ENCODE data around the gene HJV. TPM values are rescaled to one million over a fixed set of nuclear protein-coding genes. Genes with fewer than 3 reads are reported as not detected.
"Not testable (repeated sequence)": the region's sequence is repeated elsewhere in the genome, so short reads cannot be mapped to it uniquely, and the experiment has no call there.

The HJV gene
- total and polyA plus RNA-seq, 2 of the 13 experiments (the other 11 are each of a cell fraction or from before 2014, with no cell fraction given): 0.18 TPM; not detected in 1

DNA sequence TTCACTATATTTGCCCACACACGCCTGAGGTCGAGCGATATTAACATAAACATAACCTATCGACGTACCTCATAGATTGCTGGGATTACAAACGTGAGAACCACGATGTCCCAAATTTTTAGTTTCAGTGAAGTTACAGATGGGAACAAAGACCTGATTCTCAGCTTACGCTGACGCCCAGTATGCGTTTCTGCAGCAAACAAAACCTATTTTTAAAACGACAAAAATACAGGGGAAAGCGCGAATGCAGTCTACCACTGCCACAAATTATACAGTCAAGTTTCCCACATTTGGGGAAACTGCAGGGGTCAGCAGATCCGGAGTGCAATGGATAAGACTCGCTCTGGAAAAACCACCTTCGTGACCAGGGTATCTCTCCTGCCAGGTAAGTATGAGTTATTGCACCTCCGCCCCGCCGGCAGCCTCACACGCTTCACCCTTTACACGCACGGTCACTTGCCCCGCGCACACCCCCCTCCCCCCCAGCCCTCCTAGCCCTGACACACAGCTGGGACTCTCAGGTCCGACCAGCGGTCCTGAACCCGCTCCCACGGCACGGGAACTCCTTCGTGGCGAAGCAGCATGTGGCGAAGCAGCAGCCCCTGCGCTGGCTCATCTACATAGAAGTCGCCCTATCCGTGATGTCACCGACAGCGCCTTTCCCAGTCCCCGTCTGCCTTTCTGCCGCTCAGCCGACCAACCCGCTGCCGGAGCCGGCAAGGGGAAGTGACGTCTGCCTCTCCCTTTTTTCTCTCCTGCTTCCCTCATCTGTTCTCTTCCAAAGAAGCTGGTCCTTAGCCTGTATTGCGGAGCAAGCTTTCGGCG, 30.5 kb upstream of the HJV start (continued):
- TF ChIP-seq SNAPC2 (CRISPR knock-in tag; IDR thresholded peaks at IDR 0.05) (peak; percentile 100), JUNB (CRISPR knock-in tag; IDR thresholded peaks at IDR 0.05; ENCODE audit: borderline replicate concordance) (peak; percentile 82), ZNF180 (CRISPR knock-in tag; IDR thresholded peaks at IDR 0.05; ENCODE audit: borderline replicate concordance, low read depth) (peak; percentile 83; the same call in 1 of the 2 replicates), ZNF253 (CRISPR knock-in tag; IDR thresholded peaks at IDR 0.05; ENCODE audit: borderline replicate concordance) (peak; percentile 67; the same call in 1 of the 2 replicates), MAZ (IDR thresholded peaks at IDR 0.05; ENCODE audit: borderline replicate concordance, low read depth, low read length) (peak; percentile 74), POLR2A (IDR thresholded peaks at IDR 0.05; ENCODE audit: insufficient read depth in 1 of 2, low read depth in 2 of 2, low read length in 2 of 2) (peak; percentile 99 to 100), REPIN1 (CRISPR knock-in tag; IDR thresholded peaks at IDR 0.05; ENCODE audit: borderline replicate concordance, low read depth) (peak; percentile 96), SP4 (CRISPR knock-in tag; IDR thresholded peaks at IDR 0.05) (peak; percentile 74; the same call in 1 of the 2 replicates), ZBTB38 (CRISPR knock-in tag; IDR thresholded peaks at IDR 0.05) (peak; percentile 59), REL (CRISPR knock-in tag; conservative IDR thresholded peaks at IDR 0.05) (peak; percentile 84), ZNF766 (CRISPR knock-in tag; IDR thresholded peaks at IDR 0.05; ENCODE audit: borderline replicate concordance) (peak; percentile 79; the same call in 1 of the 2 replicates), HES4 (CRISPR knock-in tag; IDR thresholded peaks at IDR 0.05; ENCODE audit: borderline replicate concordance) (0 out of 2 replicates have a peak, but pooled peaks have one; percentile 55), JUND (CRISPR knock-in tag; IDR thresholded peaks at IDR 0.05) (peak; percentile 62; the same call in 1 of the 2 replicates), GLI4 (CRISPR knock-in tag; IDR thresholded peaks at IDR 0.05; ENCODE audit: borderline replicate concordance) (peak; percentile 85), ZNF878 (CRISPR knock-in tag; IDR thresholded peaks at IDR 0.05) (peak; percentile 73), YEATS4 (CRISPR knock-in tag; IDR thresholded peaks at IDR 0.05; ENCODE audit: borderline replicate concordance) (peak; percentile 74; the same call in 1 of the 2 replicates)
- TF ChIP-seq MAZ (CRISPR knock-in tag; IDR thresholded peaks at IDR 0.05; ENCODE audit: low read depth): not testable (repeated sequence)
- TF ChIP-seq, protein P1, sequence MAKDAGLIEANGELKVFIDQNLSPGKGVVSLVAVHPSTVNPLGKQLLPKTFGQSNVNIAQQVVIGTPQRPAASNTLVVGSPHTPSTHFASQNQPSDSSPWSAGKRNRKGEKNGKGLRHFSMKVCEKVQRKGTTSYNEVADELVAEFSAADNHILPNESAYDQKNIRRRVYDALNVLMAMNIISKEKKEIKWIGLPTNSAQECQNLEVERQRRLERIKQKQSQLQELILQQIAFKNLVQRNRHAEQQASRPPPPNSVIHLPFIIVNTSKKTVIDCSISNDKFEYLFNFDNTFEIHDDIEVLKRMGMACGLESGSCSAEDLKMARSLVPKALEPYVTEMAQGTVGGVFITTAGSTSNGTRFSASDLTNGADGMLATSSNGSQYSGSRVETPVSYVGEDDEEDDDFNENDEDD (CRISPR knock-in tag; IDR thresholded peaks at IDR 0.05; ENCODE audit: borderline replicate concordance): peak; percentile 62
- TF ChIP-seq, protein P2, sequence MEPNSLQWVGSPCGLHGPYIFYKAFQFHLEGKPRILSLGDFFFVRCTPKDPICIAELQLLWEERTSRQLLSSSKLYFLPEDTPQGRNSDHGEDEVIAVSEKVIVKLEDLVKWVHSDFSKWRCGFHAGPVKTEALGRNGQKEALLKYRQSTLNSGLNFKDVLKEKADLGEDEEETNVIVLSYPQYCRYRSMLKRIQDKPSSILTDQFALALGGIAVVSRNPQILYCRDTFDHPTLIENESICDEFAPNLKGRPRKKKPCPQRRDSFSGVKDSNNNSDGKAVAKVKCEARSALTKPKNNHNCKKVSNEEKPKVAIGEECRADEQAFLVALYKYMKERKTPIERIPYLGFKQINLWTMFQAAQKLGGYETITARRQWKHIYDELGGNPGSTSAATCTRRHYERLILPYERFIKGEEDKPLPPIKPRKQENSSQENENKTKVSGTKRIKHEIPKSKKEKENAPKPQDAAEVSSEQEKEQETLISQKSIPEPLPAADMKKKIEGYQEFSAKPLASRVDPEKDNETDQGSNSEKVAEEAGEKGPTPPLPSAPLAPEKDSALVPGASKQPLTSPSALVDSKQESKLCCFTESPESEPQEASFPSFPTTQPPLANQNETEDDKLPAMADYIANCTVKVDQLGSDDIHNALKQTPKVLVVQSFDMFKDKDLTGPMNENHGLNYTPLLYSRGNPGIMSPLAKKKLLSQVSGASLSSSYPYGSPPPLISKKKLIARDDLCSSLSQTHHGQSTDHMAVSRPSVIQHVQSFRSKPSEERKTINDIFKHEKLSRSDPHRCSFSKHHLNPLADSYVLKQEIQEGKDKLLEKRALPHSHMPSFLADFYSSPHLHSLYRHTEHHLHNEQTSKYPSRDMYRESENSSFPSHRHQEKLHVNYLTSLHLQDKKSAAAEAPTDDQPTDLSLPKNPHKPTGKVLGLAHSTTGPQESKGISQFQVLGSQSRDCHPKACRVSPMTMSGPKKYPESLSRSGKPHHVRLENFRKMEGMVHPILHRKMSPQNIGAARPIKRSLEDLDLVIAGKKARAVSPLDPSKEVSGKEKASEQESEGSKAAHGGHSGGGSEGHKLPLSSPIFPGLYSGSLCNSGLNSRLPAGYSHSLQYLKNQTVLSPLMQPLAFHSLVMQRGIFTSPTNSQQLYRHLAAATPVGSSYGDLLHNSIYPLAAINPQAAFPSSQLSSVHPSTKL (CRISPR knock-in tag; IDR thresholded peaks at IDR 0.05): peak; percentile 56
- TF ChIP-seq, protein P3, sequence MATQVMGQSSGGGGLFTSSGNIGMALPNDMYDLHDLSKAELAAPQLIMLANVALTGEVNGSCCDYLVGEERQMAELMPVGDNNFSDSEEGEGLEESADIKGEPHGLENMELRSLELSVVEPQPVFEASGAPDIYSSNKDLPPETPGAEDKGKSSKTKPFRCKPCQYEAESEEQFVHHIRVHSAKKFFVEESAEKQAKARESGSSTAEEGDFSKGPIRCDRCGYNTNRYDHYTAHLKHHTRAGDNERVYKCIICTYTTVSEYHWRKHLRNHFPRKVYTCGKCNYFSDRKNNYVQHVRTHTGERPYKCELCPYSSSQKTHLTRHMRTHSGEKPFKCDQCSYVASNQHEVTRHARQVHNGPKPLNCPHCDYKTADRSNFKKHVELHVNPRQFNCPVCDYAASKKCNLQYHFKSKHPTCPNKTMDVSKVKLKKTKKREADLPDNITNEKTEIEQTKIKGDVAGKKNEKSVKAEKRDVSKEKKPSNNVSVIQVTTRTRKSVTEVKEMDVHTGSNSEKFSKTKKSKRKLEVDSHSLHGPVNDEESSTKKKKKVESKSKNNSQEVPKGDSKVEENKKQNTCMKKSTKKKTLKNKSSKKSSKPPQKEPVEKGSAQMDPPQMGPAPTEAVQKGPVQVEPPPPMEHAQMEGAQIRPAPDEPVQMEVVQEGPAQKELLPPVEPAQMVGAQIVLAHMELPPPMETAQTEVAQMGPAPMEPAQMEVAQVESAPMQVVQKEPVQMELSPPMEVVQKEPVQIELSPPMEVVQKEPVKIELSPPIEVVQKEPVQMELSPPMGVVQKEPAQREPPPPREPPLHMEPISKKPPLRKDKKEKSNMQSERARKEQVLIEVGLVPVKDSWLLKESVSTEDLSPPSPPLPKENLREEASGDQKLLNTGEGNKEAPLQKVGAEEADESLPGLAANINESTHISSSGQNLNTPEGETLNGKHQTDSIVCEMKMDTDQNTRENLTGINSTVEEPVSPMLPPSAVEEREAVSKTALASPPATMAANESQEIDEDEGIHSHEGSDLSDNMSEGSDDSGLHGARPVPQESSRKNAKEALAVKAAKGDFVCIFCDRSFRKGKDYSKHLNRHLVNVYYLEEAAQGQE (IDR thresholded peaks at IDR 0.05; ENCODE audit: borderline replicate concordance in 1 of 2, low read depth in 1 of 2, low read length in 2 of 2): peak in 1 of 2 experiments; percentile 80; a peak in 2 of 4 replicates
